HG02885 (cell line): Measurements from ENCODE around the gene TMBIM4.

ENCODE experiments used
- ATAC-seq: cut with Tn5 transposase; IDR thresholded peaks from one replicate; pipeline ENCODE4 v1.9.1; 2021; ENCODE audit warnings: mild to moderate bottlenecking; ENCODE audit not compliant: unreplicated experiment, poor library complexity

The TMBIM4 gene

GRCh38 chr12:66142826-66143225 lies 27.0 kb downstream of the TMBIM4 start:
- no peak for ATAC-seq

- no peak for ATAC-seq
Measured at GRCh38 chr12:66141299-66141698, 28.5 kb downstream of the TMBIM4 start.

GRCh38 chr12:66140731-66141130 lies 29.1 kb downstream of the TMBIM4 start:
- ATAC-seq, result no peak

GRCh38 chr12:66139328-66139727 lies 30.5 kb downstream of the TMBIM4 start:
- ATAC-seq, result no peak

GRCh38 chr12:66137937-66138336 lies 31.9 kb downstream of the TMBIM4 start:
- no peak for ATAC-seq

GRCh38 chr12:66132408-66132807 lies 37.4 kb downstream of the TMBIM4 start:
- ATAC-seq, result no peak

- ATAC-seq, result no peak
Measured at GRCh38 chr12:66131067-66131688, 38.6 kb downstream of the TMBIM4 start.

- ATAC-seq, result peak; percentile 97
Measured at GRCh38 chr12:66130267-66131066, 39.3 kb downstream of the TMBIM4 start, which contains the start of gene LLPH. Gene LLPH, minus strand, starts transcription at chr12:66130750. Its CDS starts 1,644 bp downstream, at chr12:66129106.

- no peak for ATAC-seq
Measured at GRCh38 chr12:66129934-66130266, 39.9 kb downstream of the TMBIM4 start.

GRCh38 chr12:66127650-66128049 lies 42.1 kb downstream of the TMBIM4 start:
- no peak for ATAC-seq

- no peak for ATAC-seq
Measured at GRCh38 chr12:66120477-66120876, 49.3 kb downstream of the TMBIM4 start.

GRCh38 chr12:66119870-66120241 lies 49.9 kb downstream of the TMBIM4 start:
- ATAC-seq, result peak; percentile 71

GRCh38 chr12:66119229-66119869 lies 50.4 kb downstream of the TMBIM4 start:
- ATAC-seq, result peak; percentile 10

- no peak for ATAC-seq
Measured at GRCh38 chr12:66118240-66118891, 51.4 kb downstream of the TMBIM4 start.

GRCh38 chr12:66117242-66117641 lies 52.6 kb downstream of the TMBIM4 start:
- ATAC-seq, result no peak

GRCh38 chr12:66115071-66115600 lies 54.7 kb downstream of the TMBIM4 start:
- no peak for ATAC-seq

GRCh38 chr12:66113471-66113870 lies 56.3 kb downstream of the TMBIM4 start:
- ATAC-seq, result no peak

GRCh38 chr12:66111605-66112004 lies 58.2 kb downstream of the TMBIM4 start:
- no peak for ATAC-seq

- ATAC-seq, result no peak
Measured at GRCh38 chr12:66109056-66109455, 60.7 kb downstream of the TMBIM4 start.

- no peak for ATAC-seq
Measured at GRCh38 chr12:66108386-66108785, 61.4 kb downstream of the TMBIM4 start.

GRCh38 chr12:66107451-66107915 lies 62.3 kb downstream of the TMBIM4 start:
- ATAC-seq, result peak; percentile 92
